BJ (cell line): Measurements from ENCODE around the gene POTEF. TPM values are rescaled to one million over a fixed set of nuclear protein-coding genes. Genes with fewer than 3 reads are reported as not detected.
"Not testable (repeated sequence)": the region's sequence is repeated elsewhere in the genome, so short reads cannot be mapped to it uniquely, and the experiment has no call there.

Experiments
- CTCF ChIA-PET: fragments of 350-600 bp; formaldehyde crosslinking; extraction: SDS; loops from one replicate; lab custom pipeline; 2021; ENCODE audit warnings: antibody characterized with exemption, inconsistent platforms; lab: Yijun Ruan, JAX
- POLR2A ChIA-PET: fragments of 300-600 bp; sonication (Branson Sonifier 250); formaldehyde crosslinking; extraction: SDS; loops from one replicate; lab custom pipeline; 2021; ENCODE audit warnings: antibody characterized with exemption; lab: Charles Lee
- DNase-seq: peaks from one replicate; pipeline ENCODE4 v3.0.0-alpha.2; 2011; ENCODE audit warnings: low read depth
- H3K27me3 ChIP-seq: 2 replicates; pipeline ENCODE4 v1.6.0; 2011; ENCODE audit warnings: low read length; ENCODE audit not compliant: control insufficient read depth, insufficient read depth
- H3K36me3 ChIP-seq: 2 replicates; pipeline ENCODE4 v1.5.1; 2011; ENCODE audit warnings: low read length; ENCODE audit not compliant: control insufficient read depth, insufficient read depth
- H3K4me3 ChIP-seq: 2 replicates; pipeline ENCODE4 v1.5.1; 2011; ENCODE audit warnings: low read depth, mild to moderate bottlenecking, control low read depth, low read length
- polyA plus RNA-seq: library from polyadenylated mRNA; depleted of rRNA; stranded (reverse); fragments of >200 nt; gene quantifications from 2 replicates; pipeline ENCODE4 v1.2.3, GENCODE V29; 2011
- TF ChIP-seq, protein P1 (sequence below): IDR thresholded peaks from 2 replicates; pipeline ENCODE4 v1.5.1; 2011; ENCODE audit warnings: low read depth, mild to moderate bottlenecking, control low read depth, inconsistent platforms, low read length, moderate library complexity; ENCODE audit not compliant: insufficient read depth

The POTEF gene
- polyA plus RNA-seq, 1 experiment = not detected

DNA sequence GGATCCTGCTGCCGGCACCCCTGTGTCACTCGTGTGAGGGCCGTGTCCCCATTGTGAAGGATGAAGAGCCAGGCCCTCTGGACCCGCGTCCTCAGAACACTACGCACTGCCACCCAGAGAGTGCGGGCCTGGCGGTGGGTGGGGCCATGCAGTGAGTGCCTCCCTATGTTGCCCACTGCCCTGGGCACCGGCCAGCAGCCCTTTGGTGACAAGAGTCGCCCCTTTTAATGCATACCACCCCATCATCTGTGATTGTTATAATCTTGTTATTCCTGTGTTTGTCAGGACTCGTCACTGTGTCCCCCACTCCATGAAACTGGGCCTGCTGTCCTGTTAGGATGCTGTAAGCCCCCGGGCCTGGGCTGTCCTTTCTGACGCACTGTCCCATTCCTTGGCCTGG lies 9.3 kb upstream of the POTEF start:
- H3K27me3 ChIP-seq, H3K36me3 ChIP-seq, CTCF ChIA-PET, H3K4me3 ChIP-seq, POLR2A ChIA-PET, DNase-seq: not testable (repeated sequence)

DNA sequence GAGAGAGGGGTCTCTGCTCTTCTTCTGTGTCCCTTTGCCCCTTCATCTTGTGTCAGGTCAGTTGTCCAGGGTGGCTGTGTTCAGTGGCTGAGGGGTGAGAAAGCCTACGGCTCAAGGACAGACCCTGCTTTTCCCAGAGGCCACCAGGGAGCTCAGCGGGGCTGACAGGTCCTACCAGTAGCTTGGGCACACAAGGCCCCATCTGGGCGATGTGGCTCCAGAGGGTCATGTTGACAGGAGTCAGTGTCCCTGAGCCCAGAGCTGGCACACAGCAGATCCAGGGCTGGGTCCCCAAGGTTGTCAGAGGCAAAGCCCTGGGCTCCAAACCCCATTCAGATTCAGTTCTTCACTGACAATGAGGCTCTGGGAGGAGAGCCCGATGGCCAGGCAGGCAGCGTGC lies 8.1 kb upstream of the POTEF start:
- H3K27me3 ChIP-seq, CTCF ChIA-PET, H3K4me3 ChIP-seq, H3K36me3 ChIP-seq, DNase-seq, POLR2A ChIA-PET: not testable (repeated sequence)

GRCh38 chr2:130136546-130136945 lies 7.5 kb upstream of the POTEF start:
- DNase-seq, H3K36me3 ChIP-seq, CTCF ChIA-PET, H3K4me3 ChIP-seq, H3K27me3 ChIP-seq, POLR2A ChIA-PET: not testable (repeated sequence)

DNA sequence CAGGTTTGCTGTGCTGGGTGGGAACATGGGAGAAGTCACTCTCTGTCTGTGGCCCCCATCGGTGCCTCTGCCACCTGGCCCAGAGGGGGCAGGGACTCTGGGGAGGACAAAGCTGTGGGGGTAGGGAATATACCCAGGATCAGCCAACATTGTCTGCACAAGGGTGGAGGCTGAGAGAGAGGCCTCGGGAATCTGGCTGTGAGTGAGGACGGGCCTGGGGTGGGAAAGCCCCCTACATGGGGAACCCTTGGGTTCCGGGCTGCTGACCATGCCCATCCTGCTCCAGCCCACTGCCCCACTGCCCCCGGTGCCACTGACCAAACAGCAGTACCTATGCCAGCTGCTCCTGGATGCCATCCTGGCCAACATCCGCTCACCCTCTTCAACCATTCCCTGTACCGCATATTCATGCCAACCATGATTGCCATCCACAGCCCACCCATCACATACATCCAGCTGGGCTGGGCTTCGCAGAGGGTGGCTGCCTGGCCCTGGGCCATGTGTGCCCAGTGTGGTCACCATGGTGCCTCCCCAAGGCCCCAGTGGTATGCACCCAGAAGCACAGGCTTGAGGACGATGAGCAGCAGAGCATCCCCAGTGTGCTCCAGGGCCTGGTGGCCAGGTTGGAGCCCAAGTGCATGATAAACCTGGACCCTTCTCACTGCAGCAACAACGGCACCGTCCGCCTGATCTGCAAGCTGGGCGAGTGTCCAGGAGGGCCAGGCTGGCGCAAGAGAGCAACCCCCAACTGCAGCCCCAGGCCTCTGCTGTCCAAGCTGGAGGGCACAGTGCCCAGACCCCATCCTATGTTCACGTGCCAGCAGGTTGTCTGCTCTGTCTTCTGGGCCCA lies 6.9 kb upstream of the POTEF start:
- DNase-seq = no peak
- POLR2A ChIA-PET = no interaction called here
- H3K27me3 ChIP-seq = no peaks in the 10 kb centered on the region; the same call in 1 of the 2 replicates
- TF ChIP-seq, protein P1, sequence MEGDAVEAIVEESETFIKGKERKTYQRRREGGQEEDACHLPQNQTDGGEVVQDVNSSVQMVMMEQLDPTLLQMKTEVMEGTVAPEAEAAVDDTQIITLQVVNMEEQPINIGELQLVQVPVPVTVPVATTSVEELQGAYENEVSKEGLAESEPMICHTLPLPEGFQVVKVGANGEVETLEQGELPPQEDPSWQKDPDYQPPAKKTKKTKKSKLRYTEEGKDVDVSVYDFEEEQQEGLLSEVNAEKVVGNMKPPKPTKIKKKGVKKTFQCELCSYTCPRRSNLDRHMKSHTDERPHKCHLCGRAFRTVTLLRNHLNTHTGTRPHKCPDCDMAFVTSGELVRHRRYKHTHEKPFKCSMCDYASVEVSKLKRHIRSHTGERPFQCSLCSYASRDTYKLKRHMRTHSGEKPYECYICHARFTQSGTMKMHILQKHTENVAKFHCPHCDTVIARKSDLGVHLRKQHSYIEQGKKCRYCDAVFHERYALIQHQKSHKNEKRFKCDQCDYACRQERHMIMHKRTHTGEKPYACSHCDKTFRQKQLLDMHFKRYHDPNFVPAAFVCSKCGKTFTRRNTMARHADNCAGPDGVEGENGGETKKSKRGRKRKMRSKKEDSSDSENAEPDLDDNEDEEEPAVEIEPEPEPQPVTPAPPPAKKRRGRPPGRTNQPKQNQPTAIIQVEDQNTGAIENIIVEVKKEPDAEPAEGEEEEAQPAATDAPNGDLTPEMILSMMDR = no peak
- CTCF ChIA-PET = no interaction called here
- no peak overlapping the region for H3K4me3 ChIP-seq
- no peaks in the 10 kb centered on the region for H3K36me3 ChIP-seq

- H3K36me3 ChIP-seq, H3K27me3 ChIP-seq, H3K4me3 ChIP-seq, DNase-seq, CTCF ChIA-PET, POLR2A ChIA-PET: not testable (repeated sequence)
Observed at GRCh38 chr2:130128464-130128863, 558 bp downstream of the POTEF start.

- H3K4me3 ChIP-seq, CTCF ChIA-PET, H3K36me3 ChIP-seq, POLR2A ChIA-PET, H3K27me3 ChIP-seq, DNase-seq: not testable (repeated sequence)
Observed at GRCh38 chr2:130127726-130128125, 1.3 kb downstream of the POTEF start.

GRCh38 chr2:130120924-130121323 lies 8.1 kb downstream of the POTEF start:
- DNase-seq, CTCF ChIA-PET, H3K4me3 ChIP-seq, H3K36me3 ChIP-seq, H3K27me3 ChIP-seq: not testable (repeated sequence)
- POLR2A ChIA-PET = interaction anchor here (0.6 kb wide), 1 partner anchor 170 kb away, joined by 4 read pairs; no protein-coding TSS in a partner anchor

GRCh38 chr2:130102597-130103363 lies 26.2 kb downstream of the POTEF start:
- H3K27me3 ChIP-seq, H3K36me3 ChIP-seq, POLR2A ChIA-PET, H3K4me3 ChIP-seq, DNase-seq, CTCF ChIA-PET: not testable (repeated sequence)

GRCh38 chr2:130062645-130063044 lies 66.4 kb downstream of the POTEF start:
- H3K4me3 ChIP-seq, H3K36me3 ChIP-seq, DNase-seq, CTCF ChIA-PET, POLR2A ChIA-PET, H3K27me3 ChIP-seq: not testable (repeated sequence)

- DNase-seq, H3K4me3 ChIP-seq, H3K36me3 ChIP-seq, H3K27me3 ChIP-seq, POLR2A ChIA-PET, CTCF ChIA-PET: not testable (repeated sequence)
Observed at GRCh38 chr2:130059982-130060381, 69.0 kb downstream of the POTEF start.

DNA sequence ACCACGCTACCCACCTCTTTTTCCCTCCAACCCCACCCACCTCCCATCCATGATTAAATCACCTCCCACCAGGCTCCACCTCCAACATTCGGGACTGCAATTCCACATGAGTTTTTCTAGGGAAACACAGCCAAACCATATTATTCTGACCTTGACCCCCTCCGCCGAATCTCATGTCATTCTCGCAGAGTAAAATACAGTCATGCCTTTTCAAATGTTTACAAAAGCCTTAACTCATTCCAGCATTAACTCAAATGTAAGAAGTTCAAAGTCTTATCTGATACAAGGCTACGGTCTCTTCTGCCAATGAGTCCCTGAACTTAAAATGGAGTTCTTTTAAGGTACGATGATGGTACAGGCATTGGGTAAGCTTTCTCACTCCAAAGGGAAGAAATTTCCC lies 72.7 kb downstream of the POTEF start:
- DNase-seq, H3K4me3 ChIP-seq, POLR2A ChIA-PET, H3K36me3 ChIP-seq, CTCF ChIA-PET, H3K27me3 ChIP-seq: not testable (repeated sequence)
